Stimulated activated CD4-positive, alpha-beta T cell treated with anti-CD3 and anti-CD28 coated beads, Interleukin-4, amount 100 ng/mL, for 48 hours (primary cell): ENCODE measurements around the gene LGALS13.
A peak's percentile ranks its signal among the peaks of the same experiment; 100 is the strongest.

ENCODE experiments used
- DNase-seq, 2 donors: peaks; one replicate each; pipeline ENCODE4 v3.0.0-alpha.2; 2020; ENCODE audit warnings: low read depth in 2 of 2

Gene LGALS13

DNA sequence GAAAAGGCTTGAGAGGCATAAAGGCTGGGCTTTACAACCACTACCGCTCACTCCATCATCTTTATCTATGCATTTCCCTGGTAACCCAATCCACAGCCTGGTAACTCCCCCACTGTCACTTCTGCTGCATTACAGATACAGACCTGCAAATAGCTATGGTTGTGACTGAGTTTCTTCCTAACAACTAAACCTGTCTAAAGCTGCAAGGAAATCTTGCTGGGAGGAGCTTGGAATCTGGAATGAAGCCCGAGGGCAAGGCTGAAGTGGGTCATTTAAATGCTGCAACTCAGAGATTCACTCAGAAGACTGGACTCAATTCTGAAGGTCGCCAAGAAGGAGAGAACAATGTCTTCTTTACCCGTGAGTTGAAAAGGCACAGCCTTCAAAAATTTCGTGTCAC is at the start of gene LGALS13:
LGALS13 (plus strand) TSS at position 301 of the 400 bp plus-strand sequence; CDS start at position 346, 45 bp downstream.
- no peak for DNase-seq

DNA sequence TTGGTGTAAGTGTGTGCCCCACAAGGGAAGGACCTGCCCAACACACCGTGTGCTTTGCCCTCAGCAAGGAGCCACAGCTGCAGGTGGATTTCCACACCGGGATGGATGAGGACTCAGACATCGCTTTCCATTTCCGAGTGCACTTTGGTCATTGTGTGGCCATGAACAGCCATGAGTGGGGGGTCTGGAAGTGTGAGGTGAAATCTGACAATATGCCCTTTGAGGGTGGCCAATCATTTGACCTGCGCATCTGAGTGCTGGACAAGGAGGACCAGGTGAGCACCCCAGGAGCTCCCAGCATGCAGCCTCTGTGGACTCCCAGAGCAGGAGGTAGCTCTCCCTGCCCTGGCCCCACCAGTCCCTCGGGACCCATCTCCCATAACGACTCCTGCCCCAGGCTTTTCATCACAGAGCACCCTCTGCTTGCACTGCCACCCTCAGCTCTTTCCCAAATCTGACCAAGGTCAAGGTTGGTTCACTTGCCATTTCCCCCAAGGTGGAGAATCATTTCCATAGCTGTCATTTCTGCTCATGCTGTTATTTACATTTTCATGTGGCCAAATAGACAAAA is 49.2 kb upstream of the LGALS13 start:
- no peak for DNase-seq

DNA sequence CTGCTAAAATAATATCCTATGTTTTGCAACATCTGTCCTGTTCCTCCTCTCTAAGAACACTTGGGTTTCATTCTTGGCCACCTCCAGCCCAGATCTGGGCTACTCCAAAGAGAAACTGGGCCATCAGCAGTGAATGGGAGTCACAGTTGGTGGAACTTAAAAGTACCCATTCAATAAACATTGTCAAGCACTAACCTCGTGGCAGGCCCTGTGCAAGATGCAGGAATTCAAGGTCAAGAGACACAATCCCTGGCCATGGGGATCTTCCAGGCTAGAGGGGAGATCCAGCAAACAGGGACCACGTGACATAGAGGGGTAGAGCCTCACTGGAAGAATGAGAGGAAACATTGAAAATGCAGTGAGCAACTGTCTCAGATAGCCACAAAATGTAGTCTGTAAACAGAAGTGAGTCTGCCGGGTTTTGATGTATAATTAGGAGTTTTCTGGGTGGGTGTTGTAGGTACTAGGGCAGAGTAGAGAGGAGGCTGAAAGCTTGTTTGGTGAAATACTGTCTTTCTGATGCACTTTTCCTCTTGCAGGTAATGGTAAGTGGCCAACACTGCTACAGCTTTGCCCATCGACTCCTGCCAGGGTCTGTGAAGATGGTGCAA is 47.5 kb upstream of the LGALS13 start:
- DNase-seq, result no peak

DNA sequence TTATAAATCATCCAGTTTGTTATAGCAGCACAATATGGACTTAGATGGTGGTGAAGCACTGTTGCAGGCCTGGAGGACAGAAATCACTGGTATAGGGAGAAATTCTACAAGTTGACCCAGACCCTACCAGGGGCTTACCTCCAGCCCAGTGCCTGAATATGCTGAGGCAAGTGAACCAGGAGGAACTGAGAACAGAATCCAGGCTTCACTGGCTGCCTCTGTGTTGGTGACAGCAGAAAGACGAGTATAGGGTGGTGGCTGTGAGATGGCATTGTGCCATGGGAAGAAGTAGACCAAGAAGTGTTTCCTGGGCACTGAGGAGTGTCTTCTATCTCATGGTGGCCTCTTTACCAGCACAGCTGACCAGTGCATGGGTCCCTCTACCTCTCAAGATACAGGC is 46.4 kb upstream of the LGALS13 start:
- no peak for DNase-seq

DNA sequence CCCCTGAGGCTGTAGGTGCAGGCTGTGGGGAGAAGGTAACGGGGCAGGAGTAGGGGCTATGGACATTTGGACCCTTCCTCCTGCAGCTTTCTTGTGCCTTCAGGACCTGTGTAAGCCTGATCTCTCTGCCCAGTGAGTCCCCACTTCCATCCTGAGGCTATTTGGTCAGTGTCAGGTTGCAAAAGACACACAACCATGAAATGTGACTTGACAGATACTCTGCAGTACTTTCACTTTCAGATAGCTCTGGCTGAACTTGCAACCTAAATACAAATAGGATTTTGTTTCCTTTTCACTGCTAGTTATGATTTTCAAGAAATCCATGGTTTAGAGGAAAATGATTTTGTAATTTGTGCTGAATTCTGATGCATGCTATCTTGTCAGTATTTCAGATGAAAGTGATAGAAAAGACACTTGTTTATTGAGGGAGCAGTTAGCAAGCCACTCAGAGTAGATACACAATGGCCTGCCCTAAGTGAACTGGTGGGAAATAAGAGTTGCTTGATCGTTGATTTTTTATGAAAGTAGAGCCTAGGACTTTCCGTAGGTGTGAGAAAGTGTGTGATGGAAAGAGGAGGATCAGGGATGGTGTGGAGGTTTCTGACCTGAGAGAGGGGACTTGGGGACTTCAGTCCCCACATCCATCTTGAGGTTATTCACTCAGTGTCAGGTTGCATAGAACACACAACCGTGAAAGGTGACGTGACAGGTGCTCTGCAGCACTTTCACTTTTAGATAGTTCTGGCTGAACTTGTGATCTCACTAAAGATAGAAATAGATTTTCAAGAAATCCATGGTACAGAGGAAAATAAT is 44.3 kb upstream of the LGALS13 start:
- no peak for DNase-seq

- no peak for DNase-seq
Observed at GRCh38 chr19:39558624-39559117, 43.7 kb upstream of the LGALS13 start.

GRCh38 chr19:39563408-39563807 is 38.9 kb upstream of the LGALS13 start:
- DNase-seq, result no peak

DNA sequence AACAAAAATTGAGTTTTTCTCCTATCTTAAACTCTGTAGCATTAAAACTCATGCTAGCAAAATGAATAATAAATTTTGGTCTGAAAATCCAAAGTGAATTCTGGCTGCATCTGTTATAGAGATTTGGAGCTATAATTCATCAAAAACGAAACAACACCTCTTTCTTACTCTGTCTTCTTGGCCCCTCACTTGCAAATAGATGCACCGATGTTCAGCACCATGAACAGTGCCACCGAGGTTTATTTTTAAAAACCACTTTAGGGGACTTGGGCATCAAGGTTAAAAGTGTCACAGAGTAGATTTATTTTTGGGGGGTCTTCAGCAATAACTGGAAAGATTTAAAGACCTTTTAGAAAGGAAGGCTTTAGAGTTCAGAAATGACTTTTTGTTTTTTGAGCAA is 36.3 kb upstream of the LGALS13 start:
- DNase-seq, result no peak

- DNase-seq, result no peak
Observed at GRCh38 chr19:39568604-39569003, 33.7 kb upstream of the LGALS13 start.

DNA sequence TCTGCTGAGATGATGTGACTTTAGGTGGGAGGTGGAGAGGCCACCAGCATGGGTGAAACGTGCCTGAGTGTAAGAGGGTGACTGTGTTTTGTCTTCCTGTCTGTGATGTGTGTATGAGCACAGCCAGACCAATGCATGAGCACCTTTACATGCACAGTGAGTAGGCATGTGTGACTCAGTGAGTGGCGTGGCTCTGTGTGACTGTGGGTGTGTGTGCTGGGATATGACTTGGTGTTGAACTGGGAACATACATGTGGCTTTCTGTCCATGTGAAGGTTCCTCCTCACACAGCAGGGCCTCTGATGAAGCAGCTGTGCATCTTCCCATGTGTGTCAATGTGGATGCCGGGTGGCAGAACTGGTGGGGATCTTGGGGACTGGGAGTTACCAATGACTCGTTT is 19.9 kb upstream of the LGALS13 start:
- peak; percentile 20 to 36 for DNase-seq

DNA sequence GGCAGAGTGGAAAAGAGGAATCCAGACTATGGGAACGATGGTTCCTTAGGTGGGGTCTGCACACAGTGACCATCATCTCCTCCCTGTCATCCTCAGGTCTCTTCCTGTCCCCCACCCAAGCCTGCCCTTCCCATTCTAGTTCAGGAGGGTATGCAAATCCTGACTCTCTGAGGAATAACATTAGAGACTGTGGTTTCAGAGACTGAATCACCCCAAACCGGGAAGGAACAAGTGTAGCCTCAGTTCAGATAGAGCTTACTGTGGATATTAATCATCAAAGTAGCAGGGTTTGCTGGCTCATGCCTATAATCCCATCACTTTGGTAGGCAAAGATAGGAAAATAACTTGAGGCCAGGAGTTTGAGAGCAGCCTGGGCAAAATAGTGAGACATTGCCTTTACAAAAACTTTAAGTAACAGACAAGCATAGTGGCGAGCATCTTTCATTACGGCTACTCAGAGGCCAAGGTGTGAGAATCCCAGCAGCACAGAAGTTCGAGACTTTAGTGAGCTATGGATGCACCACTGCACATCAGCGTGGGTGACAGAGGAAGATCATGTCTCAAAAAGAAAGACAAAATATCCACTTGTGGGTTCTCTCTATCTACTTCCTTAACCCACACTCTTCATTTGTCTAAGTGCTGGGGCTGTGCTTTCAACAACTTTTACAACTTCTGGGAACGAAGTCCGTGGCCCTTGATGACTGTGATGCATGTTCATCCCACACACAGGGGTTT is 19.3 kb upstream of the LGALS13 start:
- peak in 1 of 2 donors; percentile 13 for DNase-seq

- no peak for DNase-seq
Observed at GRCh38 chr19:39587496-39587895, 14.8 kb upstream of the LGALS13 start.

DNA sequence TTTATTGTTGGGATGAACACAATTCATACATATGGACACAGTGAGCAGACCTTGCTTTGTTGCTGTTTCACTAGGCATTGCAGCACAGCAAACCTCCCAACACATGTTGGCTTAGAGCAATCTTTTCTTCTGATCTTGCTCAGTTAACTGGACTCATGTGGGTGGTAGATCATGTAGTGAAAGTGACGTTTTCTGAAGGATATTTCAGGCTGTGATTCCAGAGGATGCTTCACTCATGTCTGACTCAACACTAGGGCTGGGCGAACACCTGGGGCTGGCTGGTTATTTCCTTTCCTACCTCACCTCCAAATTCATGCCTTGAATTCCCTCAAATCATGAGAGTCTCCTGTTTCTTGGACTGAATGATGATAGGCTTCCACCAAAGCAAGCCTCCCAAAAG is 14.3 kb upstream of the LGALS13 start:
- no peak for DNase-seq

DNA sequence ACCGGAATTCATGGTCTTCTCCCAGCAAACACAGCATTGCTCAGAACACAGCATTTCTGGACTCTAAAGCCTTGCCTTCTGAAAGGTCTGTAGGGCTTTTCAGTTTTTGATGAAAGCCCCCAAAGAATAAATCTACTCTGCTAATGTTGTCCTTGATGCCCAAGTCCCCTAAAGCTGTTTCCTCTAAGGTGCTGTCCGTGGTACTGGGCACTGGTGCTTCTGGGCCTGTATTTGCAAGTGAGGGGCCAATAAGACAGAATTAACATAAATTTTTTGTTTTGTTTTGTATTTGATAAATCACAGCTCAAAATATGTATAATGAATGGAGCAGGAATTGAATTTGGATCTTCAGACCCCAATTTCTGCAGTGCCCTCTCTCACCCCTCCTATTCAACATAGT is 12.1 kb upstream of the LGALS13 start:
- no peak for DNase-seq

- DNase-seq, result no peak
Observed at GRCh38 chr19:39592381-39592780, 9.9 kb upstream of the LGALS13 start.

DNA sequence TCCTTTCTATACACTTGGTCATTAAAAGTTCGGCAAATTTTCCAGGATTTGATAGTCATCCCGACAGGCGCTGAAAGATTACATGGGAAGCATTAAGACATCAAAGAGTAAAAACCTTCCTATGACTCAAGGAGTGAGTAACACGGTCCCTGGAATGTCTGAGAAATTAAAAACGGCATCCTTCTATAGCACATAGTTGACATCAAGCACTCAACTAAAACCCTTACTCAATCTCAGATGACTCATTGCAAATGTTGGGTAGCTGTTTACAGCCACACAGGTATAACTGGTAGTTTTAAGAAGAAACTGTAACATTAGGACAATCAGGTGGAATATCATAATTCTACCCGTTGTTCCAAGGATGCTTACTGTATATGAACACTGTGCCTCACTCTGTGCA is 6.4 kb upstream of the LGALS13 start:
- no peak for DNase-seq

DNA sequence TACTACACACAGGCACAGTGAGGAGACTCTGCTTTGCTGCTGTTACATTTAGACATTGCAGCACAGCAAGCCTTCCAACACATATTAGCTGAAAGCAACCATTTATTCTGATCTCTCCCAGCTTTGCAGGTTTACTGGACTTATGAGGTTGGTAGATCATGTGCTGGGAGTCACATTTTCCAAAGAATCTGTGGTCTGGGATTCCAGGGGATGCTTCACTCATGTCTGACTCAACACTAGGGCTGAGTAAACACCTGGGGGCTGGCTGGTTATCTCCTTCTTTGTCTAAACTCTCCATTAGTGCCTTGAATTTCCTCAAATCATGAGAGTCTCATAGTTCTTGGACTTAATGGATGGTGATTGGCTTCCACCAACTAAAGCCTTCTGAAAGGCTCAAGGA is 5.4 kb upstream of the LGALS13 start:
- DNase-seq, result no peak

DNA sequence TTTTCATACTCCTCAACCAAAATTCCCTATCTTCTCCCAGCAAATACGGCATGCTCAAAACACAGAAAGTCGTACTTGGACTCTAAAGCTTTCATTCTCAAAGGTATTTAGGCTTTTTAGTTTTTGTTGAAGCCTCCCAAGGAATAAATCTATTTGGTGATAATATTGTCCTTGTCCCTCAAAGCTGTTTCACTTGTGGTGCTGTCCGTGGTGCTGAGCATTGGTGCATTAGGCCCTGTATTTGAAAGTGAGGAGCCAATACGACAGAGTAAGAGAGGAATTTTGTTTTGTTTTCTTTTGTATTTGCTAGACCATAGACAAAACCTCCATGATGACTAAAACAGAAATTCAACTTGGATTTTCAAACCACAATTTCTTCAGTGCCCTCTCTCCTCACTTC is 3.2 kb upstream of the LGALS13 start:
- peak; percentile 7 to 32 for DNase-seq

DNA sequence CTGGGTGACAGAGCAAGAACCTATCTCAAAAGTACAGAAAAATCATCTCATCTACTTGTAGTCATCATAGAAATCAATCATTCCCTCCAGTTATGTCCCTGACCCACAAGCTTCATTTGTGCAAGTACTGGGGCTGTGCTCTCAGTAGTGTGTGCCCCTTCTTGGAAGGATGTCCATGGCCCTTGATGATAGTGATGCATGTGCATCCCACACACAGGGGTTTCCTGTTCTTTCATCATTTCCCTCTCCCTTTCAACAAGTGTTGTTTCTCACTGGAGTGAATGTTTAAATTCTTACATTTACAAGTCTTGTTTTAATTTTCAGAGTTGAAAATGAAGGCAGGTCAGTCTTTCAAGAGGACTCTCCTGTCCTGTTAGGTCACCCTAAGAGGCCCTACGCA is 1.5 kb downstream of the LGALS13 start:
- DNase-seq, result no peak

DNA sequence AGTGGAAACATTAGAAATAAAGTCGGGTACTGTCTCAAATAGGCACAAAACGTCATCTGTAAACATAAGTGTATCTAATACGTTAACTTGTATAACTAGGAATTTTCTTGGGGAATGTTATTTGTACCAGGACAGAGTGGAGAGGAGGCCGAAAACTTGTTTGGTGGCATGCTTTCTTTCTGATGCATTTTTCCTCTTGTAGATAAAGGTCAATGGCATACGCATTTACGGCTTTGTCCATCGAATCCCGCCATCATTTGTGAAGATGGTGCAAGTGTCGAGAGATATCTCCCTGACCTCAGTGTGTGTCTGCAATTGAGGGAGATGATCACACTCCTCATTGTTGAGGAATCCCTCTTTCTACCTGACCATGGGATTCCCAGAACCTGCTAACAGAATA is 4.7 kb downstream of the LGALS13 start:
- no peak for DNase-seq

DNA sequence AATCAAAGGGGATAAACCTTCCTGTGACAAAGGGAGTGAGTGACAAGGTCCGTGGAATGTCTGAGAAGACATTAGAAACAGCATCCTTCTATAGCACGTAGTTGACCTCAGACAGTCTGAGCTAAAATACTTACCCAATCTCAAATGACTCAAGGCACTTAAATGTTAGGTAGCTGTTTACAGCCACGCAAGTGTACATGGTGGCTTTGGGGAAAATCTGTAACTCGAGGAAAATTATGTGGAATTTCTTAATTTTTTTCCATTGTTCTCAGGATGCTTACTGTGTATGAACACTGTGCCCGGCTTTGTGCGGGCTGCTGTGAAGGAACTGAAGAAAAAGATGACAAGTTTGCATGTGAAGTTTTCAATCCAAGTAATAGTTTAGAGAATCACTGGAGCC is 5.2 kb downstream of the LGALS13 start:
- no peak for DNase-seq

GRCh38 chr19:39613597-39613996 is 11.3 kb downstream of the LGALS13 start:
- DNase-seq, result no peak
